Ovary (tissue), 3 donors: ENCODE results near the gene NDUFV1.

Source experiments
- CTCF ChIP-seq, 3 donors: fragments of 450-650 bp in 2 of 3; fragments of 200-600 bp in 1 of 3; IDR thresholded peaks; one replicate each; pipeline versions ENCODE4 v1.5.1 to v1.8.0; 2016 to 2022; ENCODE audit warnings: antibody characterized with exemption in 3 of 3, mild to moderate bottlenecking in 1 of 3
- EP300 ChIP-seq: sonication (generic); formaldehyde crosslinking; IDR thresholded peaks from one replicate; pipeline ENCODE4 v1.6.1; 2017; ENCODE audit warnings: antibody characterized with exemption
- POLR2A ChIP-seq: fragments of 450-650 bp; IDR thresholded peaks from one replicate; pipeline ENCODE4 v1.6.1; 2017; ENCODE audit warnings: antibody characterized with exemption, mild to moderate bottlenecking, moderate library complexity
- donor health status: DM: no; HTN: no; CAD: no.

GRCh38 chr11:67606492-67607295 lies at the start of gene NDUFV1:
- TF ChIP-seq CTCF (IDR thresholded peaks at IDR 0.05): peak; percentile 55 to 94 (median 88)
- TF ChIP-seq POLR2A: peak; percentile 51
- TF ChIP-seq EP300: no peak
